NCI-H82 (cell line): Measurements from ENCODE around the gene GAPVD1.
"Not testable (repeated sequence)": the region's sequence is repeated elsewhere in the genome, so short reads cannot be mapped to it uniquely, and the experiment has no call there.

Source experiments
- DNase-seq: peaks from one replicate; lab custom pipeline; 2025; lab: John Stamatoyannopoulos, UW

Gene GAPVD1, protein sequence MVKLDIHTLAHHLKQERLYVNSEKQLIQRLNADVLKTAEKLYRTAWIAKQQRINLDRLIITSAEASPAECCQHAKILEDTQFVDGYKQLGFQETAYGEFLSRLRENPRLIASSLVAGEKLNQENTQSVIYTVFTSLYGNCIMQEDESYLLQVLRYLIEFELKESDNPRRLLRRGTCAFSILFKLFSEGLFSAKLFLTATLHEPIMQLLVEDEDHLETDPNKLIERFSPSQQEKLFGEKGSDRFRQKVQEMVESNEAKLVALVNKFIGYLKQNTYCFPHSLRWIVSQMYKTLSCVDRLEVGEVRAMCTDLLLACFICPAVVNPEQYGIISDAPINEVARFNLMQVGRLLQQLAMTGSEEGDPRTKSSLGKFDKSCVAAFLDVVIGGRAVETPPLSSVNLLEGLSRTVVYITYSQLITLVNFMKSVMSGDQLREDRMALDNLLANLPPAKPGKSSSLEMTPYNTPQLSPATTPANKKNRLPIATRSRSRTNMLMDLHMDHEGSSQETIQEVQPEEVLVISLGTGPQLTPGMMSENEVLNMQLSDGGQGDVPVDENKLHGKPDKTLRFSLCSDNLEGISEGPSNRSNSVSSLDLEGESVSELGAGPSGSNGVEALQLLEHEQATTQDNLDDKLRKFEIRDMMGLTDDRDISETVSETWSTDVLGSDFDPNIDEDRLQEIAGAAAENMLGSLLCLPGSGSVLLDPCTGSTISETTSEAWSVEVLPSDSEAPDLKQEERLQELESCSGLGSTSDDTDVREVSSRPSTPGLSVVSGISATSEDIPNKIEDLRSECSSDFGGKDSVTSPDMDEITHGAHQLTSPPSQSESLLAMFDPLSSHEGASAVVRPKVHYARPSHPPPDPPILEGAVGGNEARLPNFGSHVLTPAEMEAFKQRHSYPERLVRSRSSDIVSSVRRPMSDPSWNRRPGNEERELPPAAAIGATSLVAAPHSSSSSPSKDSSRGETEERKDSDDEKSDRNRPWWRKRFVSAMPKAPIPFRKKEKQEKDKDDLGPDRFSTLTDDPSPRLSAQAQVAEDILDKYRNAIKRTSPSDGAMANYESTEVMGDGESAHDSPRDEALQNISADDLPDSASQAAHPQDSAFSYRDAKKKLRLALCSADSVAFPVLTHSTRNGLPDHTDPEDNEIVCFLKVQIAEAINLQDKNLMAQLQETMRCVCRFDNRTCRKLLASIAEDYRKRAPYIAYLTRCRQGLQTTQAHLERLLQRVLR (N-terminal part only)

GRCh38 chr9:125261501-125262293 lies at the start of gene GAPVD1:
Gene GAPVD1, plus strand, starts transcription at chr9:125261826. Its CDS starts 37,096 bp downstream, at chr9:125298922.
- DNase-seq, result peak; percentile 95

DNA sequence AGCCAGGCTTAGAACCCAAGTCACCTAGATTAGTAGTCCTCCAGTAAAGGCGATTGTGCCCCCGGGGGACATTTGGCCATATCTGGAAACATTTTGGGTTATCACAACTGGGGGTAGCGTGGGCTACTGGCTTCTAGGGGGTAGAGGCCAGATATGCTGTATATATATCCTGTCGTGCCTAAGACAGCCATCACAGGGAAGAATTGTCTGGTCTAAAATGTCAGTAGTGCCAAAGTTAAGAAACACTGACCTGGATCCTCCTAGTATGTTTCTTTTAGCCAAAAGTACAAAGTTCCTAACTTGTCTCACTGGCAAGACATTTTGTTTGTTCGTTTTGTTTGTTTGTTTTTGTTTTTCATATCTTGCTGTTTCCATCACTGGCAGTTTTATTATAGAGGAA lies 47.4 kb upstream of the GAPVD1 start:
- DNase-seq, result no peak

- no peak for DNase-seq
Observed at GRCh38 chr9:125218621-125219020, 43.0 kb upstream of the GAPVD1 start.

DNA sequence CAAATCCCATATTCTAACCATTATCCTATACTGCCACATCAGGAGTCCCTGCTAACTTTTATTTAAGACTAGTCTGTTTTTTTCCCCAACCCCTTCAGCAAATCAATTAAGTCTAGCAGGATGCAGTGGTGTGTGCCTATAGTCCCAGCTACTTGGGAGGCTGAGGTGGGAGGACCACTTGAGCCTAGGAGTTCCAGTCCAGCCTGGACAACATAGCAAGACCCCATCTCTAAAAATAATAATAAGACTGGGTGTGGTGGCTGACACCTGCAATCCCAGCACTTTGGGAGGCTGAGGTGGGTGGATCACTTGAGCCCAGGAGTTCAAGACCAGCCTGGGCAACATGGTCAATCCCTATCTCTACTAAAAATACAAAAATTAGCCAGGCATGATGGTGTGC lies 36.8 kb upstream of the GAPVD1 start:
- not testable (repeated sequence) for DNase-seq

DNA sequence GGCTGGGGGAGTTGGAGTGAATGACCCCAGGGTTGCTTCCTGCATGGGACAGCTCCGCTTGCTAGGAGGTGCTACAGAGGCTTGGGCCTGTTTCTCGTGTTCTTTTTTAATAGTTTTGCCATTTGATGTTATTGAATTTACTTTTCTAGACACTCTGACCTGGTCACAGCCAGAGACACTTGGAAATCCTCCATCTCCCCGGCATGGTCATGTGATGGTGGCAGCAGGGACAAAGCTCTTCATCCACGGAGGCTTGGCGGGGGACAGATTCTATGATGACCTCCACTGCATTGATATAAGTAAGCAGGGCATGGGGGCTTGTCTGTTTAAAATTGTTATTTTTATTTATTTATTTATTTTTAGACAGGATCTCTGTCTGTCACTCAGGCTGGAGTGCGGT lies 33.9 kb upstream of the GAPVD1 start:
- DNase-seq, result no peak

- DNase-seq, result no peak
Observed at GRCh38 chr9:125233678-125234077, 27.9 kb upstream of the GAPVD1 start.

DNA sequence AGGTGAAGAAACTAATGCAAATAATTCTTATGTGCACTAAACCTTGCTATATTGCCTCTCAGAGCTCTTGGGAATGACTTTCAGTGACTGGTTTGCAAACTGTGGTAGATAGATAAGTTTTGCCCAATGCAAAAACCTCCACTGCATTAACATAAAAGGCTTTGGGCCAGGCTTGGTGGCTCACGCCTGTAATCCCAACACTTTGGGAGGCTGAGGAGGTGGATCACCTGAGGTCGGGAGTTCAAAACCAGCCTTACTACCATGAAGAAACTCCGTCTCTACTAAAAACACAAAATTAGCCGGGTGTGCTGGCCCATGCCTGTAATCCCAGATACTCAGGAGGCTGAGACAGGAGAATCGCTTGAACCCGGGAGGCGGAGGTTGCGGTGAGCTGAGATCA lies 27.5 kb upstream of the GAPVD1 start:
- not testable (repeated sequence) for DNase-seq

DNA sequence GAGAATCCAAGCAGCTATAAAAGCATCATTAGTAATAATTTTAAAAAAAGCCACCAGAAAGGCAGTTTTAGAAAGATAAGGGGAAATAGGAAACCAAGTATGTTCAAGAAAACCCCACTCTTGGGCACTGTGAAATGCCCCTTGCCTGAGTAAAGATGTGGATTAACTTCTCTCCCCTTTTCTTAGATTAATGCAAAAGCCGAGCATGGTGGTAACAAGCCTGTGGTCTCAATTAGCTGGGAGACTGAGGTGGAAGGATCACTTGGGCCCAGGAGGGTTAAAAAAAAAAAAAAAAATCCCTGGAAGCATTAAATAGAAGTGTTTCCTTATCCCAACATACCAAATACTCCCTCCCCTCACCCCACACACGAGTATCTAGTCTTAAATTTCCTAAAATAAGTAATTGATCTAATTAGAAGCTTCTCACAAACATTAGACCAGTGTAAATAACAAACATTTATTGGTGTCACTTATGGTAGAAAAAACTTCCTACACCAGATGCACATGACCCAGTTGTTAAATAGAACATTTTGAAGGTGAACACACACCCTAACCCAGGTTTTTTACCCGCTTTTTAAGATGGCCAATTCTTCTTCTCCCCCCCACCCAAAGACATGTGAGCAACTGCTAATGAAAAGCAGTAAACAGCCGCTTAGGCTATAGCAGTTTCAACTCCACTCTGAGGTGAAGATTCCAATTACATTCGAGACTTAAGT lies 25.7 kb upstream of the GAPVD1 start:
- no peak for DNase-seq

DNA sequence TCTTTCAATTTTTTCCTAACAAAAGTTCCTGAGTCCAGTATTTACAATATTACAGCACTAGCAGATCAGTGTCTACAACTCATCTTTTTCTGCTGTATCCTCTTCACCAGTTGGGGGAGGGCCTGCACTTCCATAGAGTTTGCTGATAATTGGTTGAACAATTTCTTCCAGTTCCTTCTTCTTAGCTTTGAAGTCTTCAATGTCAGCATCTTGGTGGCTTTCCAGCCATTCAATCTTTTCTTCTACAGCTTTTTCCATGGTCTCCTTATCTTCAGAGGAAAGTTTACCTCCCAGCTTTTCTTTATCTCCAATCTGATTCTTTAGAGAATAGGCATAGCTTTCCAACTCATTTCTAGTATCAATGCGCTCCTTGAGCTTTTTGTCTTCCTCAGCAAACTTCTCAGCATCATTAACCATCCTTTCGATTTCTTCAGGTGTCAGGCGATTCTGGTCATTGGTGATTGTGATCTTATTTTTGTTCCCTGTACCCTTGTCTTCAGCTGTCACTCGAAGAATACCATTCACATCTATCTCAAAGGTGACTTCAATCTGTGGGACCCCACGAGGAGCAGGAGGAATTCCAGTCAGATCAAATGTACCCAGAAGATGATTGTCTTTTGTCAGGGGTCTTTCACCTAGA lies 25.0 kb upstream of the GAPVD1 start:
- not testable (repeated sequence) for DNase-seq

DNA sequence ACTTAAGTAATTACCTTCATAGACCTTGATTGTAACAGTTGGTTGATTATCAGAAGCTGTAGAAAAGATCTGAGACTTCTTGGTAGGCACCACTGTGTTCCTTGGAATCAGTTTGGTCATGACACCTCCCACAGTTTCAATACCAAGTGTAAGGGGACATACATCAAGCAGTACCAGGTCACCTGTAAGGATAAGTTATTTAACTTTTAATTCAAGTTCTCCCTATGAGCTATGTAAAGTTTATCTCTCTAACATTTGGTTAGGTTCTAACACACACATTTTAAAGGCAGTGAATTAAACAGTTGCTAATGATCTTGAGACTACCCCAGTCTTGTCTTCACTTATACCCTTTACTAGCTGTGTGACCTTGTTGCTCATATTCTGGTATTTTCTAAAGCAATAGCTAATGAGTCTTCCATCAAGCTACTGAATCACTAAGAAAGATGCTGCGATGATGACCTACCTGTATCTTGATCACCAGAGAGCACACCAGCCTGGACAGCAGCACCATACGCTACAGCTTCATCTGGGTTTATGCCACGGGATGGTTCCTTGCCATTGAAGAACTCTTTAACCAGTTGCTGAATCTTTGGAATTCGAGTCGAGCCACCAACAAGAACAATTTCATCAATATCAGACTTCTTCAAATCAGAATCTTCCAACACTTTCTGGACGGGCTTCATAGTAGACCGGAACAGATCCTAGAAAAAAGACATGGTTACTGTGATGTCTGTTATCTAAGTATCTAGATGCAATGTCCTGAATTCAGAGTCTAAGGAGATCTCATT lies 23.3 kb upstream of the GAPVD1 start:
- no peak for DNase-seq

DNA sequence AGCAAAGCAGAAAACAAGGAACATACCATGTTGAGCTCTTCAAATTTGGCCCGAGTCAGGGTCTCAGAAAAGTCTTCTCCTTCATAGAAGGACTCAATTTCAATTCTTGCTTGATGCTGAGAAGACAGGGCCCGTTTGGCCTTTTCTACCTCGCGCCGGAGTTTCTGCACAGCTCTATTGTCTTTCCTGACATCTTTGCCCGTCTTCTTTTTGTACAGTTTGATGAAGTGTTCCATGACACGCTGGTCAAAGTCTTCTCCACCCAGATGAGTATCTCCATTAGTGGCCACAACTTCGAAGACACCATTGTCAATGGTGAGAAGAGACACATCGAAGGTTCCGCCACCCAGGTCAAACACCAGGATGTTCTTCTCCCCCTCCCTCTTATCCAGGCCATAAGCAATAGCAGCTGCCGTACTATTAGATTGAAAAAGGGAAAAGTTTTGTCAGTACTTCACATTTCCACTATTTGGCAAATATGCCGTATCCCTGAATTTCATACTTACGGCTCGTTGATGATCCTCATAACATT lies 22.6 kb upstream of the GAPVD1 start:
- no peak for DNase-seq

DNA sequence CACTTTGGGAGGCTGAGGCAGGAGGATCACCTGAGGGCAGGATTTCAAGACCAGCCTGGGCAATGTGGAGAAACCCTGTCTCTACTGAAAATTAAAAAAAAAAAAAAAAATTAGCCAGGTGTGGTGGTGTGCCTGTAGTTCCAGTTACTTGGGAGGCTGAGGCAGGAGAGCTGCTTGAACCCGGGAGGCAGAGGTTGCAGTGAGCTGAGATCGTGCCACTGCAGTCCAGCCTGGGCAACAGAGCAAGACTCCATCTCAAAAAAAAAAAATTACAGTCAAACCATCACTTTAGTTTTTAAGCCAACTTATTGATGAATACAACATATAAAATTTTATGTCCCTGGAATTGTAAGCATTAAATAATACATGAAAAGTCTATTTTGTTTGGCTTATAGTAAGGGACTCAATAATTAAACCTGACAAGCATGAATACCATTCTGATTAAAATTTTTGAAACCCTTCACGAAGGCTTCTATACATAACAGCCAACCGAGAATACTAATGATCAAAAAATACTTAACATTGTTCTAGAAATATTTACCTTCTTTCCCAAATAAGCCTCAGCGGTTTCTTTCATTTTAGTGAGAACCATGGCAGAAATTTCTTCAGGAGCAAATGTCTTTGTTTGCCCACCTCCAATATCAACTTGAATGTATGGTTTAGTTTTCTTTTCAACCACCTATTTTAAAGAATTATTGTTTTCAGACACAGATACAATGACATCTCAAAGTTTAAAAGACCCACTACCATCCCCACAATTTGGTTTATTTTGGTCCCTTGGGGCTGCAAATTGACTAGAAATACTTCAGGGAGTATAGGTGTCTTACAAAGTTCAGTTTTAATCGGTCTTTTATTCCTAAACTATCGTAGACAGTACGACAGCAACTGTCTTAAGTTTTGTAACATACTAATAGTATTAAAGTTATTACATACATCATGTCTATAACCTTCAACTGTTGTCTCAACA lies 21.7 kb upstream of the GAPVD1 start:
- no peak for DNase-seq

- DNase-seq, result peak; percentile 50
Observed at GRCh38 chr9:125240649-125240999, 21.0 kb upstream of the GAPVD1 start.

DNA sequence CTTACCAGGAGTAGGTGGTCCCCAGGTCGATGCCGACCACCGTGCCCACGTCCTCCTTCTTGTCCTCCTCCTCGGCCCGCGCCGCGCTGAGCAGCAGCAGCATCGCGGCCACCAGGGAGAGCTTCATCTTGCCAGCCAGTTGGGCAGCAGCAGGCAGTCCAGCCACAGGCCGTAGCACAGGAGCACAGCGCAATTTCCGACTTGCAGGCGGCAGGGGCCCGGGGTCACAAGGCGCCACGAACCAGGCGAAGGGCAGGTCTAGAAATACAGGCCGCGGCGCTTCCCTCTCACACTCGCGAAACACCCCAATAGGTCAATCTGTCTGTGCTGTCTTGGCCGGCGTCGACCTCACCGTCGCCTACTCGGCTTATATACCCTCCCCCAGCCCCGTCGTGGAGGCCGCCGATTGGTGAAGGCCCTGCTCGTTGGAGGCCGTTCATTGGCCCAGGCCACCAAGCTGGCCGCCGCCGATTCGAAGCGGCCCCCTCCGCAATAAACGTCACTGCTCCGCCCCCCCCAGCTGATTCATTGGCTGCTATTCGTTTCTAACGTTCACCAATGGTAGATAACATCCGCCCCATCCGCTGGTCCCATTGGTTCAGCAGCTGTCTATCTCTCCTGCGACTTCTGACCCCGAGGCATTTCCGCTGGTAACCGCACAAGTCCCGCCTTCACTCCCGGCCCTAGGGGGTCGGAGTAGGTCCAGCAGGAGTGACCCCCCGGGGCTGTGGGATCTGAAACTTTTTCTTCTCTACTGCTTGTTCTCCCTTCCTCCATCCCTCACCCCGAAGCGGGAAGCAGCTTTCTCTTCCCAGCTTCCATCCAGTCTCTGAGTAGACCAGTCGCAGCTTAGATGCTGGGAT lies 20.4 kb upstream of the GAPVD1 start, which contains the start of gene HSPA5:
Gene HSPA5 (minus strand): TSS at position 344 of the 863 bp plus-strand sequence. CDS start 217 bp downstream, at position 127.
- peak; percentile 100 for DNase-seq

GRCh38 chr9:125241863-125242739 lies 19.5 kb upstream of the GAPVD1 start:
- peak; percentile 59 for DNase-seq

GRCh38 chr9:125243792-125244260 lies 17.8 kb upstream of the GAPVD1 start:
- DNase-seq, result no peak
